ENCODE results near the gene KLK1.

Gene KLK1

GRCh38 chr19:50796634-50797428 is 26.8 kb downstream of the KLK1 start:
- no peaks in the 10 kb centered on the region for H3K27me3 ChIP-seq (replicated peaks; ENCODE audit: control insufficient read depth, insufficient read depth, low read length)
- no peak overlapping the region for H3K4me3 ChIP-seq (replicated peaks; ENCODE audit: low read depth, low read length)
- DNase-seq (ENCODE audit: extremely low read depth, insufficient read length): no peak
- peaks cover 41% of the 10 kb centered on the region for H3K36me3 ChIP-seq (ENCODE audit: control insufficient read depth, insufficient read depth, low read length)
- TF ChIP-seq CTCF (IDR thresholded peaks at IDR 0.05; ENCODE audit: insufficient read depth, low read length, poor library complexity, severe bottlenecking): no peak

GRCh38 chr19:50796128-50796633 is 27.4 kb downstream of the KLK1 start:
- H3K4me3 ChIP-seq (replicated peaks; ENCODE audit: low read depth, low read length): no peak overlapping the region
- H3K27me3 ChIP-seq (replicated peaks; ENCODE audit: control insufficient read depth, insufficient read depth, low read length): no peaks in the 10 kb centered on the region
- TF ChIP-seq CTCF (IDR thresholded peaks at IDR 0.05; ENCODE audit: insufficient read depth, low read length, poor library complexity, severe bottlenecking): no peak
- peak; percentile 31 for DNase-seq (ENCODE audit: extremely low read depth, insufficient read length)
- peaks cover 38% of the 10 kb centered on the region for H3K36me3 ChIP-seq (ENCODE audit: control insufficient read depth, insufficient read depth, low read length)

- DNase-seq (ENCODE audit: extremely low read depth, insufficient read length): peak; percentile 37
- peaks cover 35% of the 10 kb centered on the region for H3K36me3 ChIP-seq (ENCODE audit: control insufficient read depth, insufficient read depth, low read length)
- no peak for TF ChIP-seq CTCF (IDR thresholded peaks at IDR 0.05; ENCODE audit: insufficient read depth, low read length, poor library complexity, severe bottlenecking)
- H3K4me3 ChIP-seq (replicated peaks; ENCODE audit: low read depth, low read length): no peak overlapping the region
- H3K27me3 ChIP-seq (replicated peaks; ENCODE audit: control insufficient read depth, insufficient read depth, low read length): no peaks in the 10 kb centered on the region
These were observed 27.9 kb downstream of the KLK1 start for GRCh38 chr19:50795664-50796073.

- TF ChIP-seq CTCF (IDR thresholded peaks at IDR 0.05; ENCODE audit: insufficient read depth, low read length, poor library complexity, severe bottlenecking): peak; percentile 49
- peak; percentile 74 for DNase-seq (ENCODE audit: extremely low read depth, insufficient read length)
These were observed 28.5 kb downstream of the KLK1 start for GRCh38 chr19:50794876-50795663.

GRCh38 chr19:50794074-50794875 is 29.3 kb downstream of the KLK1 start:
- peak; percentile 58 for TF ChIP-seq CTCF (IDR thresholded peaks at IDR 0.05; ENCODE audit: insufficient read depth, low read length, poor library complexity, severe bottlenecking)
- peak; percentile 75 for DNase-seq (ENCODE audit: extremely low read depth, insufficient read length)
- no peak overlapping the region for H3K4me3 ChIP-seq (replicated peaks; ENCODE audit: low read depth, low read length)

More at GRCh38 chr19:50794876-50795663, 28.5 kb downstream of the KLK1 start:
- Histone ChIP-seq H3K27me3 (replicated peaks; ENCODE audit: control insufficient read depth, insufficient read depth, low read length) (no peaks in the 10 kb centered on the region), H3K36me3 (ENCODE audit: control insufficient read depth, insufficient read depth, low read length) (peaks cover 34% of the 10 kb centered on the region), H3K4me3 (replicated peaks; ENCODE audit: low read depth, low read length) (no peak overlapping the region)

More at GRCh38 chr19:50794074-50794875, 29.3 kb downstream of the KLK1 start:
- Histone ChIP-seq H3K27me3 (replicated peaks; ENCODE audit: control insufficient read depth, insufficient read depth, low read length) (no peaks in the 10 kb centered on the region), H3K36me3 (ENCODE audit: control insufficient read depth, insufficient read depth, low read length) (peaks cover 26% of the 10 kb centered on the region)
